HEK293 (cell line): ENCODE results near the gene PACS1.

Source experiments
- CTCF ChIP-seq: fragments of 450-650 bp; formaldehyde crosslinking; IDR thresholded peaks from 2 replicates; pipeline ENCODE4 v1.5.1; 2016; ENCODE audit warnings: missing biosample characterization, missing genetic modification characterization
- KLF16 ChIP-seq: fragments of 450-650 bp; formaldehyde crosslinking; IDR thresholded peaks from 2 replicates; pipeline ENCODE4 v1.5.1; 2017; ENCODE audit warnings: missing biosample characterization, missing genetic modification characterization
- KLF8 ChIP-seq: fragments of 450-650 bp; formaldehyde crosslinking; IDR thresholded peaks from 2 replicates; pipeline ENCODE4 v1.5.1; 2016; ENCODE audit warnings: missing biosample characterization, missing genetic modification characterization
- PBX3 ChIP-seq: sonication (generic); formaldehyde crosslinking; IDR thresholded peaks from 2 replicates; pipeline ENCODE4 v1.8.1; 2022; ENCODE audit warnings: mild to moderate bottlenecking, moderate library complexity, missing genetic modification reagents
- ZBTB11 ChIP-seq: fragments of 450-650 bp; formaldehyde crosslinking; conservative IDR thresholded peaks from 2 replicates; pipeline ENCODE4 v1.5.1; 2016; ENCODE audit warnings: low read depth, missing biosample characterization, missing genetic modification characterization
- ZBTB7A ChIP-seq: fragments of 450-650 bp; formaldehyde crosslinking; IDR thresholded peaks from 2 replicates; pipeline ENCODE4 v1.5.1; 2016; ENCODE audit warnings: low read depth, missing biosample characterization, missing genetic modification characterization
- ZIC2 ChIP-seq: fragments of 450-650 bp; formaldehyde crosslinking; IDR thresholded peaks from 2 replicates; pipeline ENCODE4 v1.5.1; 2016; ENCODE audit warnings: missing biosample characterization, missing genetic modification characterization
- ZNF677 ChIP-seq: fragments of 450-650 bp; IDR thresholded peaks from 2 replicates; pipeline ENCODE4 v1.5.0; 2018; ENCODE audit warnings: missing biosample characterization, mild to moderate bottlenecking, missing genetic modification characterization, moderate library complexity

GRCh38 chr11:66051766-66052663 is 18.1 kb upstream of the PACS1 start, which contains the start of gene SF3B2:
- TF ChIP-seq CTCF (tag by site-specific recombination) (no peak), PBX3 (CRISPR knock-in tag) (no peak), ZBTB11 (peak; percentile 96), ZNF677 (tag by site-specific recombination) (no peak), KLF8 (tag by site-specific recombination) (peak; percentile 59; the same call in 1 of the 2 replicates), KLF16 (tag by site-specific recombination) (peak; percentile 36; the same call in 1 of the 2 replicates), ZIC2 (0 out of 2 replicates have a peak, but pooled peaks have one; percentile 18), ZBTB7A (tag by site-specific recombination) (no peak)
